IPS-15b (cell line): ENCODE data around the gene RPS21.
"Not testable (repeated sequence)": the region's sequence is repeated elsewhere in the genome, so short reads cannot be mapped to it uniquely, and the experiment has no call there.

Experiments used
- H3K27me3 ChIP-seq: one replicate; pipeline ENCODE4 v1.6.1; 2013; ENCODE audit warnings: low read length; ENCODE audit not compliant: control insufficient read depth, insufficient read depth
- H3K36me3 ChIP-seq: one replicate; pipeline ENCODE4 v1.6.1; 2013; ENCODE audit warnings: low read length; ENCODE audit not compliant: control insufficient read depth, insufficient read depth
- H3K4me1 ChIP-seq: one replicate; pipeline ENCODE4 v1.6.1; 2013; ENCODE audit warnings: mild to moderate bottlenecking, low read length; ENCODE audit not compliant: control insufficient read depth, insufficient read depth
- H3K4me3 ChIP-seq: one replicate; pipeline ENCODE4 v1.5.1; 2013; ENCODE audit warnings: low read depth, low read length
- H3K9ac ChIP-seq: one replicate; pipeline ENCODE4 v1.6.1; 2013; ENCODE audit warnings: low read depth, mild to moderate bottlenecking, low read length
- H3K9me3 ChIP-seq: one replicate; pipeline ENCODE4 v1.6.1; 2013; ENCODE audit warnings: mild to moderate bottlenecking, low read length; ENCODE audit not compliant: control insufficient read depth, insufficient read depth

The RPS21 gene

GRCh38 chr20:62369815-62370114, 17.1 kb upstream of the RPS21 start:
- H3K9me3 ChIP-seq, result no peaks in the 10 kb centered on the region
- no peaks in the 10 kb centered on the region for H3K27me3 ChIP-seq
- peaks cover 4% of the 10 kb centered on the region for H3K36me3 ChIP-seq
- H3K4me1 ChIP-seq, result peaks cover 9% of the 10 kb centered on the region
- no peak overlapping the region for H3K9ac ChIP-seq
- no peak overlapping the region for H3K4me3 ChIP-seq

GRCh38 chr20:62370115-62370806, 16.6 kb upstream of the RPS21 start:
- Histone ChIP-seq H3K4me1 (peaks cover 9% of the 10 kb centered on the region), H3K9ac (no peak overlapping the region)

GRCh38 chr20:62370807-62371587, 15.9 kb upstream of the RPS21 start:
- no peaks in the 10 kb centered on the region for H3K27me3 ChIP-seq
- no peak overlapping the region for H3K9ac ChIP-seq
- no peaks in the 10 kb centered on the region for H3K36me3 ChIP-seq
- H3K4me3 ChIP-seq, result no peak overlapping the region
- H3K4me1 ChIP-seq, result peaks cover 9% of the 10 kb centered on the region
- no peaks in the 10 kb centered on the region for H3K9me3 ChIP-seq

More at GRCh38 chr20:62370115-62370806, 16.6 kb upstream of the RPS21 start:
- Histone ChIP-seq H3K36me3 (no peaks in the 10 kb centered on the region), H3K4me3 (no peak overlapping the region), H3K27me3 (no peaks in the 10 kb centered on the region), H3K9me3 (no peaks in the 10 kb centered on the region)

GRCh38 chr20:62371588-62372041, 15.3 kb upstream of the RPS21 start:
- Histone ChIP-seq H3K9ac (no peak overlapping the region), H3K36me3 (no peaks in the 10 kb centered on the region), H3K4me3 (no peak overlapping the region), H3K9me3 (no peaks in the 10 kb centered on the region), H3K27me3 (no peaks in the 10 kb centered on the region), H3K4me1 (peaks cover 9% of the 10 kb centered on the region)

- no peak overlapping the region for H3K9ac ChIP-seq
- no peaks in the 10 kb centered on the region for H3K9me3 ChIP-seq
- H3K4me3 ChIP-seq, result no peak overlapping the region
- no peaks in the 10 kb centered on the region for H3K27me3 ChIP-seq
- peaks cover 9% of the 10 kb centered on the region for H3K4me1 ChIP-seq
- no peaks in the 10 kb centered on the region for H3K36me3 ChIP-seq
Observed at GRCh38 chr20:62372042-62372993, 14.6 kb upstream of the RPS21 start.

GRCh38 chr20:62373631-62374179, 13.2 kb upstream of the RPS21 start:
- H3K36me3 ChIP-seq, H3K4me3 ChIP-seq, H3K27me3 ChIP-seq, H3K9me3 ChIP-seq, H3K9ac ChIP-seq: not testable (repeated sequence)
- H3K4me1 ChIP-seq, result peaks cover 11% of the 10 kb centered on the region

- Histone ChIP-seq H3K27me3 (no peaks in the 10 kb centered on the region), H3K9me3 (no peaks in the 10 kb centered on the region), H3K9ac (peak overlapping the region; percentile 47), H3K36me3 (no peaks in the 10 kb centered on the region), H3K4me1 (peaks cover 8% of the 10 kb centered on the region), H3K4me3 (no peak overlapping the region)
Observed at GRCh38 chr20:62374331-62375152, 12.4 kb upstream of the RPS21 start.

- Histone ChIP-seq H3K27me3 (no peaks in the 10 kb centered on the region), H3K9me3 (no peaks in the 10 kb centered on the region), H3K36me3 (peaks cover under 1% of the 10 kb centered on the region), H3K4me1 (peaks cover 2% of the 10 kb centered on the region), H3K9ac (no peak overlapping the region), H3K4me3 (no peak overlapping the region)
Observed at GRCh38 chr20:62376112-62377063, 10.5 kb upstream of the RPS21 start.

GRCh38 chr20:62377064-62377461, 9.8 kb upstream of the RPS21 start:
- no peak overlapping the region for H3K9ac ChIP-seq
- H3K4me3 ChIP-seq, result no peak overlapping the region
- peaks cover 7% of the 10 kb centered on the region for H3K36me3 ChIP-seq
- no peaks in the 10 kb centered on the region for H3K9me3 ChIP-seq
- H3K4me1 ChIP-seq, result peaks cover 2% of the 10 kb centered on the region
- no peaks in the 10 kb centered on the region for H3K27me3 ChIP-seq

- Histone ChIP-seq H3K9me3 (no peaks in the 10 kb centered on the region), H3K36me3 (peaks cover 10% of the 10 kb centered on the region), H3K9ac (no peak overlapping the region), H3K4me3 (no peak overlapping the region), H3K27me3 (no peaks in the 10 kb centered on the region), H3K4me1 (peaks cover 2% of the 10 kb centered on the region)
Observed at GRCh38 chr20:62377615-62378178, 9.2 kb upstream of the RPS21 start.
